HG03571 (cell line): ENCODE results near the gene PRSS56.

Experiments
- ATAC-seq: cut with Tn5 transposase; IDR thresholded peaks from one replicate; pipeline ENCODE4 v1.9.1; 2021; ENCODE audit not compliant: unreplicated experiment

PRSS56 gene

DNA sequence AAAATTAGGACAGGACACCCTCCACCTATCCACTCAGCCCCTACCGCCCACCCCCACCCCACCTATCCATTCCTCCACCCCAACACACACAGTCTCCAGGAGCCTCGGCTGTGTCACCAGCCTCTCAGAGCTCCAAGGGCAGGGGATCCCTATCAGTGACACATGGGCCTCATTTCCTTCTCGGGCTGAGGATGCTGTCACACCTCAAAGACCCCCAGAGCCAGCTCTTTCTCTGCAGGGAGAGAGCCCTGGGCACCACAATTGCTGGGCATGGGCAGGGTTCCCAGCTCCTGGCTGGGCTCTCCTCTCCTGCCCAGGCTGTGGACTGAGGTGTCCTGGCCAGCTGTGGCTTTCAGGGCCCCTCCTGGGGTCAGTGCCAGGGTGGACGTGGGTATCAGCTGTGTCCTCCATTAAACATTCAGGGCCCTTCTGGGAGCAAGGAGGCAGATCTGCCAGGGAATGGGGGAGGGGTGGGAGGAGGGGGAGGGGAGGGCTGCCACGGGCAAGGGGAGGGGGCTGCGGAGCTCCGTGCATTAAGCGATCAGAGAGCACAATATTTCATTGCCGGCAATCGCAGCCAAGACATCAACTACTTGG, 18.3 kb upstream of the PRSS56 start:
- ATAC-seq: no peak

- ATAC-seq: no peak
Measured at GRCh38 chr2:232502511-232502910, 17.7 kb upstream of the PRSS56 start.

- ATAC-seq: no peak
Measured at GRCh38 chr2:232502911-232503808, 17.0 kb upstream of the PRSS56 start.

DNA sequence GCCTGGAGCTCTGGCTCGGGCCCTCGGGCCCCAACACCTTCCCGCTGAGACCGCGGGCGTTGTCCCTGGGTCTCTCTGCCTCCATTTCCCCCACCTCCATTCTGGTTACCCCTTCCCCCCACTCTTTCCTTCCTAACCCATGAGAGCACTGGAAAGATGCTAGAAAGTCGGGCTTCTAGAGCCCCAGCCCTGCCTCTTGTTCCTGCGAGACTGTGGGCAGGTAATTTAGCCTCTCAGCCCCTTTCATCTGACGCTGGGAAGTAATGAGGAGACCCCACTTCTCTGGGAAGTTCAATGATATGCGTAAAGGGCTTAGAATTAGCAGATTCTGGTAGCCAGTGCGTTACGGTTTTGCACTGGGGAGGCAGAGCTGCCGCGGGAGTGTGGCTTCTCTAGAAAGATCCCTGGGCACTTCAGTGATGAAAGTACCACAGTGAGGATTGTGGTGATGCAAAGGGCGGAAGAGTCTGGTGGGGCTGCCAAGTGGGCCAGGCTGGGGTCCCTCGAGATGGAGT, 16.3 kb upstream of the PRSS56 start:
- no peak for ATAC-seq

DNA sequence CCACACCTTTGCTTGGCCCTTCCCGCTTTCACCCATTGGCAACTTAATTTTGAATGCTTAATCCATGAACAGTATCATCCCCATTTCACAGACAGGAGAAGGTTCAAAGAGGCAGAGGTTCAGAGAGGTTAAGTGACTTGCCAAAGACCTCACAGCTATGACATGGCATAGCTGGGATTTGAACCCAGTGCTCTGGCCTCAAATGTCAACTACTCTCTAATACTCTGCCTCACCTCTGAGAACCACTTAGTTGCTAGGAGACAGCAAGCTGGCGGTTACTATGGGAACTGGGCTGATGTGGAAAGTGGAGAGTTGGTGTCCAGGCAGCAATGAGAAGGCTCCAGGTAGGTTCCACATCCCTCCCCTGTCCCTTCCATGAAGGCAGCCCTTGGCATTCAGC, 15.8 kb upstream of the PRSS56 start:
- ATAC-seq: no peak

GRCh38 chr2:232505856-232506255, 14.3 kb upstream of the PRSS56 start:
- no peak for ATAC-seq

DNA sequence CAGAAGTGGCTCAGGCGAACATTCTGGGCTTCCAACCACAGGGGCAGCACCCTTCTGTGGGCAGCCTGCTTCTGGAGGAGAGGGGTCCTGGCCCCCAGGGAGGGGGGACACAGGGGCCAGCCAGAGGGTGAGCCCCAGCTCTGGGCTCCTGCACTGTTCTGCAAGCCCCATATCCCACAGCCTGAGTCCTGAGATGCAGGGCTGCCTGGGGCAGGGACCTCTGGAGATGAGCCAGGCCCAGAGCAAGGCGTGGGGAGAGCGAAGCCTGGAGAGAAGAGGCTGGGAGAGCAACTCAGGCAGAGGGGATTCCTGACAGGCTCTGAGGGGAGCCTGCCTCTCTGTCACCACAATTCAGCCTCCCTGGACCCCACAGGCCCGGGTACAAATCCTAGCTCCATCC, 13.5 kb upstream of the PRSS56 start:
- ATAC-seq: no peak

DNA sequence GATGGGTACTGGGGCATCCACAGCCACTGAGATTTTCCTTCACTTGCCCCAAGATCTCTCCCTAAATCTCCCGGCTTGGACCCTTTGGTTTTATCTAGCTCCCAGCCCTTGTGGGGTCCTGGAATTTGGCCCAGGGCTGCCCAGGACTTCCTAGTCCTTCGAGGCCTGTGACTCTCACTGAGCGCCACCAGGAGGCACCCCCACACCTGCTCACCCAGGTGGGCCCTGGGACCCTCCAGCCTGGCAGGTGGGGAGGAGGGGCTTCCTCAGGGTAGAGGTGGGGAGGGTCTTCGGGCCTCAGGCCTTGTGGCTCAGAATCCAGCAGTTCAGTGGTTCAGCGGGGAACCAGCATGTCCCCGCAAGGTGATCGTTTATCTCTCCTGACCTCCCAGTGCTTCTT, 11.9 kb upstream of the PRSS56 start:
- no peak for ATAC-seq

DNA sequence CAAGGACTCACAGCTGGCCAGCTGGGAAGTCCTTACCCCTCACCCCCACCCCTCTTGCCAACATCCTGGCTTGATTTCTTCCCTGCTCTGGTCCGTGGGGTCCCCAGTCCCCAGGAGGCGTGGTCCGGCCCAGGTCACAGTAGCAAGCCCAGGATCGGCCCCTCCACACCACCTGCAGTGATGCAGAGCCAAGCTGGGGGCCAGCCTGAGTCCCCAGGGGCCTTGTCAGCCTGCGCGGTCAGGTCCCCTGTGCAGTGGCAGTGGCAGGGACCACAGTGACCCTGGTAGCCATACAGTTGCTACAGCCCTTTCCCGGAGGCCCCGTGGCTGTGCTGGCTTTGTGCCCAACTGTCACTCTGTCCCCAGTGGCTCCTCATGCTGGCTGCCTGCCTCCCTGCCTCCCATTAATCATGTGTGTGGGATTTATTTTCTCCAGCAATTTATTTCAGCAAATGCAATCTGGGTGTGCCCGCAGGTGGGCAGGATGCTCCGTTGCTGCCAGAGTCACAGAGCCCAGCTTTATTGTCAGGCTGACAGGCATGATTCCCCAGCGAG, 8.8 kb upstream of the PRSS56 start:
- no peak for ATAC-seq

GRCh38 chr2:232512602-232513001, 7.6 kb upstream of the PRSS56 start:
- no peak for ATAC-seq

- no peak for ATAC-seq
Measured at GRCh38 chr2:232513353-232513752, 6.8 kb upstream of the PRSS56 start.

- ATAC-seq: no peak
Measured at GRCh38 chr2:232515639-232516038, 4.5 kb upstream of the PRSS56 start.

GRCh38 chr2:232516551-232516950, 3.6 kb upstream of the PRSS56 start:
- no peak for ATAC-seq

GRCh38 chr2:232518844-232519243, 1.3 kb upstream of the PRSS56 start:
- ATAC-seq: no peak

- no peak for ATAC-seq
Measured at GRCh38 chr2:232520489-232520888, 301 bp downstream of the PRSS56 start.

GRCh38 chr2:232521098-232521497, 910 bp downstream of the PRSS56 start:
- no peak for ATAC-seq

DNA sequence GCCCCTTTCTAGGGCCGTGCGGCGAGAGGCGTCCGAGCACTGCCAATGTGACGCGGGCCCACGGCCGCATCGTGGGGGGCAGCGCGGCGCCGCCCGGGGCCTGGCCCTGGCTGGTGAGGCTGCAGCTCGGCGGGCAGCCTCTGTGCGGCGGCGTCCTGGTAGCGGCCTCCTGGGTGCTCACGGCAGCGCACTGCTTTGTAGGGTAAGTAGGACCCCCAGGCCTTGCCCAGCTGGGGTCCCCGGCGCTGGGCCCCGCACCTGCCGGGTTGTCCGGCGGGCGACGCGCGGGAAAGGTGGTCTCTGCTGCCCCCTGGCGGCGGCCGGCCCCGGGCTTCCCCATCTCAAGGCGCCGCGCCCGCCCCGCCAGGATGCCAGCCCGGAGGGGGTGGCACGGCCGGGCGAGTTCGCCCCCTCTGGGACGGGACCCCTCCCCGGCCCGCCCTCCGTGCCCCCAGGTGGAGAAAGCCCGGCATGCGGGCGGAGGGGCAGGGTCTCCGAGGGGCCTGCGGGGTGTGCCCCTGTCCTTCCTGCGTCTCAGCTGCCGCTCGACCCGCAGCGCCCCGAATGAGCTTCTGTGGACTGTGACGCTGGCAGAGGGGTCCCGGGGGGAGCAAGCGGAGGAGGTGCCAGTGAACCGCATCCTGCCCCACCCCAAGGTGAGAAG, 1.9 kb downstream of the PRSS56 start:
- ATAC-seq: no peak

- ATAC-seq: no peak
Measured at GRCh38 chr2:232522623-232523401, 2.6 kb downstream of the PRSS56 start.

DNA sequence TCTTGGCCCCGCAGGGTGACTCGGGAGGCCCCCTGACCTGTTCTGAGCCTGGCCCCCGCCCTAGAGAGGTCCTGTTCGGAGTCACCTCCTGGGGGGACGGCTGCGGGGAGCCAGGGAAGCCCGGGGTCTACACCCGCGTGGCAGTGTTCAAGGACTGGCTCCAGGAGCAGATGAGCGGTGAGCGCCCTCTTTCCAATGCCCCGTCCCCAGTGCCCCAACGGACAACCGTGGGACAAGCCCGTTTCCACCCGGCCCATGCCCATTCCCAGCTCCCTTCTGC, 3.2 kb downstream of the PRSS56 start:
- no peak for ATAC-seq

- no peak for ATAC-seq
Measured at GRCh38 chr2:232523682-232524597, 3.8 kb downstream of the PRSS56 start.
